ENCODE data around the gene ZNF134.

Gene ZNF134

GRCh38 chr19:57613941-57614743 is at the start of gene ZNF134:
ZNF134 (plus strand) TSS chr19:57614242; CDS start chr19:57619469, 5,227 bp downstream.
- H3K9me3 Mint-ChIP-seq, result peaks cover 45% of the 10 kb centered on the region
- H3K27ac Mint-ChIP-seq, result peak within 1 kb of the TSS; percentile 89
- H3K27me3 Mint-ChIP-seq, result no peaks in the 10 kb centered on the region
- H3K36me3 Mint-ChIP-seq (ENCODE audit: low read depth), result peaks cover 58% of the 10 kb centered on the region
- peak within 1 kb of the TSS; percentile 92 for H3K4me3 Mint-ChIP-seq
- peaks cover 20% of the 10 kb centered on the region for H3K4me1 Mint-ChIP-seq (ENCODE audit: low read depth)

GRCh38 chr19:57566396-57567265 is 47.4 kb upstream of the ZNF134 start:
- Mint-ChIP-seq H3K9me3 (peaks cover 45% of the 10 kb centered on the region), H3K4me3 (no peak overlapping the region), H3K4me1 (ENCODE audit: low read depth) (no peaks in the 10 kb centered on the region), H3K27ac (no peak overlapping the region), H3K27me3 (peaks cover 1% of the 10 kb centered on the region), H3K36me3 (ENCODE audit: low read depth) (peaks cover 36% of the 10 kb centered on the region)

GRCh38 chr19:57570707-57571106 is 43.3 kb upstream of the ZNF134 start:
- no peaks in the 10 kb centered on the region for H3K4me1 Mint-ChIP-seq (ENCODE audit: low read depth)
- no peak overlapping the region for H3K27ac Mint-ChIP-seq
- H3K36me3 Mint-ChIP-seq (ENCODE audit: low read depth), result peaks cover 64% of the 10 kb centered on the region
- peaks cover 56% of the 10 kb centered on the region for H3K9me3 Mint-ChIP-seq
- no peak overlapping the region for H3K4me3 Mint-ChIP-seq
- H3K27me3 Mint-ChIP-seq, result no peaks in the 10 kb centered on the region

- Mint-ChIP-seq H3K4me3 (no peak overlapping the region), H3K4me1 (ENCODE audit: low read depth) (peaks cover 7% of the 10 kb centered on the region), H3K9me3 (peaks cover 60% of the 10 kb centered on the region), H3K27ac (no peak overlapping the region), H3K36me3 (ENCODE audit: low read depth) (peaks cover 68% of the 10 kb centered on the region), H3K27me3 (no peaks in the 10 kb centered on the region)
Measured at GRCh38 chr19:57572415-57572947, 41.6 kb upstream of the ZNF134 start.

GRCh38 chr19:57576661-57577060 is 37.4 kb upstream of the ZNF134 start:
- Mint-ChIP-seq H3K36me3 (ENCODE audit: low read depth) (peaks cover 65% of the 10 kb centered on the region), H3K27me3 (no peaks in the 10 kb centered on the region), H3K27ac (no peak overlapping the region), H3K4me3 (no peak overlapping the region), H3K9me3 (peaks cover 61% of the 10 kb centered on the region), H3K4me1 (ENCODE audit: low read depth) (peaks cover 19% of the 10 kb centered on the region)

- H3K9me3 Mint-ChIP-seq, result peaks cover 56% of the 10 kb centered on the region
- no peaks in the 10 kb centered on the region for H3K27me3 Mint-ChIP-seq
- H3K4me3 Mint-ChIP-seq, result peak within 1 kb of the TSS; percentile 82
- peaks cover 21% of the 10 kb centered on the region for H3K4me1 Mint-ChIP-seq (ENCODE audit: low read depth)
- peak within 1 kb of the TSS; percentile 26 for H3K27ac Mint-ChIP-seq
- H3K36me3 Mint-ChIP-seq (ENCODE audit: low read depth), result peaks cover 53% of the 10 kb centered on the region
Measured at GRCh38 chr19:57578487-57579205, 35.4 kb upstream of the ZNF134 start, which contains the start of gene ZNF416. ZNF416 (minus strand) TSS chr19:57578911; CDS start chr19:57578704, 207 bp downstream.

GRCh38 chr19:57583104-57583520 is 30.9 kb upstream of the ZNF134 start:
- Mint-ChIP-seq H3K27me3 (no peaks in the 10 kb centered on the region), H3K36me3 (ENCODE audit: low read depth) (peaks cover 47% of the 10 kb centered on the region), H3K4me1 (ENCODE audit: low read depth) (peaks cover 25% of the 10 kb centered on the region), H3K27ac (no peak overlapping the region), H3K9me3 (peaks cover 41% of the 10 kb centered on the region), H3K4me3 (peak overlapping the region; percentile 93)

- Mint-ChIP-seq H3K4me1 (ENCODE audit: low read depth) (peaks cover 23% of the 10 kb centered on the region), H3K27ac (peak within 1 kb of the TSS; percentile 80), H3K9me3 (peaks cover 45% of the 10 kb centered on the region), H3K36me3 (ENCODE audit: low read depth) (peaks cover 54% of the 10 kb centered on the region), H3K27me3 (no peaks in the 10 kb centered on the region), H3K4me3 (peak within 1 kb of the TSS; percentile 93)
Measured at GRCh38 chr19:57583521-57584416, 30.3 kb upstream of the ZNF134 start, which contains the start of gene ZIK1. ZIK1 (plus strand) TSS chr19:57584145; CDS start chr19:57584357, 212 bp downstream.

GRCh38 chr19:57587529-57587928 is 26.5 kb upstream of the ZNF134 start:
- peaks cover 19% of the 10 kb centered on the region for H3K4me1 Mint-ChIP-seq (ENCODE audit: low read depth)
- H3K27ac Mint-ChIP-seq, result no peak overlapping the region
- H3K36me3 Mint-ChIP-seq (ENCODE audit: low read depth), result peaks cover 80% of the 10 kb centered on the region
- no peaks in the 10 kb centered on the region for H3K27me3 Mint-ChIP-seq
- H3K4me3 Mint-ChIP-seq, result no peak overlapping the region
- peaks cover 55% of the 10 kb centered on the region for H3K9me3 Mint-ChIP-seq

GRCh38 chr19:57599377-57599760 is 14.7 kb upstream of the ZNF134 start:
- H3K36me3 Mint-ChIP-seq (ENCODE audit: low read depth), result peaks cover 35% of the 10 kb centered on the region
- H3K4me1 Mint-ChIP-seq (ENCODE audit: low read depth), result peaks cover 23% of the 10 kb centered on the region
- H3K27ac Mint-ChIP-seq, result no peak overlapping the region
- no peaks in the 10 kb centered on the region for H3K27me3 Mint-ChIP-seq
- peak overlapping the region; percentile 83 for H3K4me3 Mint-ChIP-seq
- peaks cover 57% of the 10 kb centered on the region for H3K9me3 Mint-ChIP-seq

GRCh38 chr19:57599761-57600383 is 14.2 kb upstream of the ZNF134 start, which contains the start of gene ZNF530:
ZNF530 (plus strand) TSS chr19:57599885; CDS start chr19:57604346, 4,461 bp downstream.
- Mint-ChIP-seq H3K9me3 (peaks cover 59% of the 10 kb centered on the region), H3K27me3 (no peaks in the 10 kb centered on the region), H3K4me3 (peak within 1 kb of the TSS; percentile 83), H3K36me3 (ENCODE audit: low read depth) (peaks cover 40% of the 10 kb centered on the region), H3K27ac (no peak within 1 kb of the TSS), H3K4me1 (ENCODE audit: low read depth) (peaks cover 23% of the 10 kb centered on the region)

- Mint-ChIP-seq H3K9me3 (peaks cover 52% of the 10 kb centered on the region), H3K4me1 (ENCODE audit: low read depth) (no peaks in the 10 kb centered on the region), H3K4me3 (no peak overlapping the region), H3K27ac (no peak overlapping the region), H3K27me3 (no peaks in the 10 kb centered on the region), H3K36me3 (ENCODE audit: low read depth) (peaks cover 75% of the 10 kb centered on the region)
Measured at GRCh38 chr19:57606931-57607330, 7.1 kb upstream of the ZNF134 start.

GRCh38 chr19:57611113-57611512 is 2.9 kb upstream of the ZNF134 start:
- peaks cover 16% of the 10 kb centered on the region for H3K4me1 Mint-ChIP-seq (ENCODE audit: low read depth)
- peaks cover 56% of the 10 kb centered on the region for H3K36me3 Mint-ChIP-seq (ENCODE audit: low read depth)
- no peaks in the 10 kb centered on the region for H3K27me3 Mint-ChIP-seq
- H3K27ac Mint-ChIP-seq, result no peak overlapping the region
- peaks cover 38% of the 10 kb centered on the region for H3K9me3 Mint-ChIP-seq
- no peak overlapping the region for H3K4me3 Mint-ChIP-seq
